NCI-H2107 (cell line): ENCODE results near the gene NUMBL.
"Not testable (repeated sequence)": the region's sequence is repeated elsewhere in the genome, so short reads cannot be mapped to it uniquely, and the experiment has no call there.

Experiments used
- DNase-seq: peaks from one replicate; lab custom pipeline; 2025; lab: John Stamatoyannopoulos, UW

Gene NUMBL

DNA sequence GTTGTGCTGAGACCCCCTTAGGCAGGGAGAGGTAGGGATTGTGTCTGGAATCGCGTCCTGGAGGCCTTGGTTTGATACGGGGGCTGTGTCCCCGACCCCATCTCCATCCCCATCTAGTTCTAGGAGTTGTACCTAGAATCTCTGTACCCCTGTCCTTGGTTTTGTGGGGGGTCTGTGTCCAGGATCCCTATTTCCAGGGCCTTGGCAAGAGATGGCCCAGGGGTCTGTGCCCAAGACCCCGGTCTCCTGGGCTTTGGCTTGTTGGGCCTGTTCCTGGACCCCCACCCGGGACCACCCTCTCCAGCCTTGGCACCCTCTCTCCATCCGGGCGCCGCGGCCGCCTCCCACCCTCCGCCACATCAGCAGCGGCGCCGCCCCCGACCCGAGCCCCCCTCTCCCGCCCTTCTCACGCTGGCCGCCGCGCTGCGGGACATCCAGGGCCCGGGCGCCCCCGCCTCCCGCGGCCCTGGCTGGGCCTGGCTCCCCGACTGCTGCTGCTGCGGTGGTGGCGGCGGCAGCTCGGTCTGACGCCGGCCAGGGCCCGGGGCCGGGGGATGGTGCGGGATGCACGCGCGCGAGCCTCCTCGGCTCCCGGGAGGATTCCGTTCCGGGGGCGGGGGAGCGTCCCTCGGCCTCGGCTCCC, at the start of gene NUMBL:
NUMBL (minus strand) TSS at position 602 of the 643 bp plus-strand sequence; CDS start at position 434, 168 bp downstream.
- DNase-seq, result no peak

DNA sequence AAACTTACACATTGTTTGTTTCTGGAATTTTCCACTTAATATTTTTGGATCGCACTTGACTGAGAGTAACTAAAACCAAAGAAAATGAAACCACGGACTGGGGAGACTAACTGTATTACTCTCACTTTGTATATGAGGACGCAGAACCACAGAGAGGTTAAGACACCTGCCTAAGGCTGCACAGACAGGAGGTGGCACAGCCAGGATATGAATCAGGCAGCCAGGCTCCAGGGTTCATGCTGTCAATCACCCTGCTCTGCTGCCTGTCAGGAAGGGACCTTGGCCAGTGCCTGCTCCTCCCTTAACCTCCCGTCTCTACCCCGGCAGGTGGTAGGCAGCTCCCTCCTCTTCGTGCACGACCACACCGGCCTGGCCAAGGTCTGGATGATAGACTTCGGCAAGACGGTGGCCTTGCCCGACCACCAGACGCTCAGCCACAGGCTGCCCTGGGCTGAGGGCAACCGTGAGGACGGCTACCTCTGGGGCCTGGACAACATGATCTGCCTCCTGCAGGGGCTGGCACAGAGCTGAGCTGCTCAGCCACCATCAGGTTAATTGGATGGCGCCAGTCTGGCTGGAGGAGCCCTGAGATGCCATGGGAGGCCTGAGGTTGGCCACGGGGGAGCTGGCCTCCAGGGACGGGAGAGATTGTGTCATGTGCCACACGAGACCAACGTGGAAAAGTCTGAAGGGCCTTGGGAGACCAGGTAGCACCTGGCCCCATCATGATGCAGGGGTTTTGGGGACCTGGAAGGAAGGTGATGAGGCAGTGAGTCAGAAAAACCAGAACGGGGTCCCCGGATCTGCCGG, 48.8 kb upstream of the NUMBL start:
- no peak for DNase-seq

DNA sequence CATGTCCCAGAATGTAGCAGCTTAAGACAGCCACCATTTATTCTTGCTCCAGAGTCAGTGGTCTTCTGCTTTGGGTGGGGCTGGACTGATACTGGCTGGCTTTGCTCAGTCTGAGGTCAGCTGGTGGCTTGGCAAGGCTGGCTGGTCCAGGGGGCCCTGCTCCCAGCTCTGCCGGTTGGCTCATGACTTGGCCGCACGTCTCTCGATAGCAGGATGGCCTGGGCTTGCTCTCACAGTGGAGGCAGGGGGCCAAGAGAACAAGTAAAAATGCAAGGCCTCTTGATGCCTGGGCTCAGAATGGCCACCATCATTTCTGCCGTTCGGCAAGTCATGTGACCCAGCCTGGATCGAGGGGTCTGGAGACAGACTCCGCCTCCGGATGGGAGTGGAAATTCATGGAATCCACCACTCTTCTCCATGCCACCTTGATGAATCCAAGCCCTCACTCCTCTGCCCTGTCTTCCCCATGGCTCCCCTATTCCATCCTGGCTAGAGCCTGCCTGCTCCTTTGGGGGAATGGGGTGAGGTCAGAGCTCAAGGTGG, 46.7 kb upstream of the NUMBL start:
- no peak for DNase-seq

DNA sequence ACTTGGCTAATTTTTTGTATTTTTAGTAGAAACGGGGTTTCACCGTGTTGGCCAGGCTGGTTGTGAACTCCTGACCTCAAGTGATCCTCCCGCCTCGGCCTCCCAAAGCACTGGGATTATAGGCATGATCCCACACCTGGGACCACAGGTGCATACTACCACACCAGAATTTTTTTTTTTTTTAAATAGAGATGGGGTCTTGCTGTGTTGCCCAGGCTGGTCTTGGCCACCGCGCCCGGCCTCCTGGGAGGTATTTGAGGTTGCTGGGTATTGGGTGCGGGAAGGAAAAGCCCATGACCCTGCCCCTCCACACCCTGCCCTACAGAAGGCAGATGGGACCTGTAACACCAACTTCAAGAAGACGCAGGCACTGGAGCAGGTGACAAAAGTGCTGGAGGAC, 46.2 kb upstream of the NUMBL start:
- DNase-seq, result no peak

DNA sequence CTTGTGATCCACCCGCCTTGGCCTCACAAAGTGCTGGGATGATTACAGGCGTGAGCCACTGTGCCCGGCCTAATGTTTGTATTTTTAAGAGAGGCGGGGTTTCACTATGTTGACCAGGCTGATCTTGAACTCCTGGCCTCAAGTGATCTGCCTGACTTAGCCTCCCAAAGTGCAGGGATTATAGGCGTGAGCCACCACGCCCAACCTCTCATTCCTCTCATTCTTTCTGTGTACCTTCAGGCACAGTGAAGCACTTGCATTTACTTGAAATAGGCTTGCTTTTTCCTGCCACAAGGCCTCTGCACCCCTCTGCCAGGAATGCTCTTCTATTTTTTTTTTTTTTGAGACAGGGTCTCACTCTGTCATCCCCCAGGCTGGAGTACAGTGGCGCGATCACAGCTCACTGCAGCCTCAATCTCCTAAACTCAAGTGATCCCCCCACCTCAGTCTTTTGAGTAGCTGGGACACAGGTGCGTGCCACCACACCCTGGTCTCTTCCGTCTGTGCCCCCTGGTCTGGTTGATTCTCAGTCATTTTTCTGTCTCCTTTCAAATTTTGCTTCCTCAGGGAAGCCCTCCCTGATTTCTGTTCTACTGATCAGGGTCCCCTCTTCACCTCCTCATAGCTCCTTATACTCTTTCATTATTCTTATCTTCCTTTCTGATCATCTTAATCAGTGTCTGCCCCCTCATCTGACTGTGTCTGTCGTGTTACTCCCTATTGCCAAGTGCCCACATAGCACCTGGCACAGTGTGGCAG, 44.7 kb upstream of the NUMBL start:
- no peak for DNase-seq

DNA sequence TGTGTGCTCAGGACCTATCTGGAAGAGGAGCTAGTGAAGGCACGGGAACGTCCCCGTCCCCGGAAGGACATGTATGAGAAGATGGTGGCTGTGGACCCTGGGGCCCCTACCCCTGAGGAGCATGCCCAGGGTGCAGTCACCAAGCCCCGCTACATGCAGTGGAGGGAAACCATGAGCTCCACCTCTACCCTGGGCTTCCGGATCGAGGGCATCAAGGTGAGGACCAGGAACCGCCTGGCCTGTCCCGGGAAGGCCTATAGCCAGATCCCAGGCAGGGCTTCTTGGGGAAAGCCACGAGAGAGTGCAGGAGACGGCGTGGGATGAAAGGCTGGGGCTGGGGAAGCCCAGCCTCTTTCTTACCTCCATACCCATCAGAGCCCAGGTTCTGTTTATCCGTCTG, 42.7 kb upstream of the NUMBL start:
- DNase-seq, result no peak

DNA sequence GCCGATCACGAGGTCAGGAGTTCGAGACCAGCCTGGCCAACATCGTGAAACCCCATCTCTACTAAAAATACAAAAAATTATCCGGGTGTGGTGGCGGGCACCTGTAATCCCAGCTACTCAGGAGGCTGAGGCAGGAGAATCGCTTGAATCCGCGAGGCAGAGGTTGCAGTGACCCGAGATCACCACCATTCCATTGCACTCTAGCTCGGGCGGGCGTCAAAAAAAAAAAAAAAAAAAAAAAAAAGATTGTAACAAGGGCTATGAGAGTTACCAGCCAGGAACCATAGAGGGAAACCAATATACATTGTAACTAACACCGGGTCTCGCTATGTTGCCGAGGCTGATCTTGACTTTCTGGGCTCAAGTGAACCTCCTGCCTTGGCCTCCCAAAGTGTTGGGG, 41.9 kb upstream of the NUMBL start:
- not testable (repeated sequence) for DNase-seq

DNA sequence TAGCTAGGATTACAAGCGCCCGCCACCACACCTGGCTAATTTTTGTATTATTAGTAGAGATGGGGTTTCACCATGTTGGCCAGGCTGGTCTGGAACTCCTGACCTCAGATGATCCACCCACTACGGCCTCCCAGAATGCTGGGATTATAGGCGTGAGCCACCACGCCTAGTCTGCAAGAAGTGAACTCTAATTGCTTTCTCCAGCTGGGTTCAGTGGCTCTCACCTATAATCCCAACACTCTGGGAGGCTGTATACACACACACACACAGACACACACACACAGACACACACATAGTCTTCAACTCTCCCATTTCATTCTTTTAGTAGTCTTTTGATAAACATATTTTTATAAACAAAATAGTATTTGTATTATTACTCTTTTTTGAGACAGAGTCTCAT, 39.6 kb upstream of the NUMBL start:
- DNase-seq, result not testable (repeated sequence)

DNA sequence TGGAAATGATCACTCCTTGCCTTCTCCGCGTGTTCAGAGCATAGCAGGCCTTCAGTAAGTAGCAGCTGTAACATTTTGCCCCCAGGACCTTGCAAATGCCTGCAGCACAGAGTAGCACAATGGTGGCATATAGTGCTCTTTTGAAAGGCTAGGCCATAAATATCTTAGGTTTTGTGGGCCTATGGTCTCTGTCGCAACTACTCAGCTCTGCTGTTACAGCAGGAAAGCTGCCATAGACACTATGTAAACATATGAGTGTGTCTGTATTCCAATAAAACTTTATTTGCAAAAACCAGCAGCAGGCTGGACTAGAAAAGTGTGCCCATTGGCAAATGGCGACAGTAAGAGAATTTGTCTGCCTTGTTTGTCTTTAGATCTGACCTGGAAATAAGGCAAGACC, 35.8 kb upstream of the NUMBL start:
- no peak for DNase-seq

DNA sequence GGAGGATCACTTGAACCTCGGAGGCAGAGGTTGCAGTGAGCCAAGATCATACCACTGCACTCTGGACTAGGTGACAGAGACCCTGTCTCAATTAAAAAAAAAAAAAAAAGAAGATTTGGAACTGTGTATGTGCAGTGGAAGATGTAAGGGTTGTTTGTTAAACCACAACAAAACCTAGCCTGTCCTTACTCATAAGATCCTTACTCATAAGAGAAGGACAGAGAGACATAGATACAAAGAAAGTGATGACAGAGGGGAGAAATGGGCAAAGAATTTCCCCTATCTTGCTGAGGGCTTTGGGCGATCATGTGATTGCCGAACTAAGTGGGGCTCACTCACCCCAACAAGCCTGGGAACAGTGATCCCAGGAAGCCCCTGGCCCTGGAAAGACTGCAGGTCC, 34.4 kb upstream of the NUMBL start:
- DNase-seq, result no peak

DNA sequence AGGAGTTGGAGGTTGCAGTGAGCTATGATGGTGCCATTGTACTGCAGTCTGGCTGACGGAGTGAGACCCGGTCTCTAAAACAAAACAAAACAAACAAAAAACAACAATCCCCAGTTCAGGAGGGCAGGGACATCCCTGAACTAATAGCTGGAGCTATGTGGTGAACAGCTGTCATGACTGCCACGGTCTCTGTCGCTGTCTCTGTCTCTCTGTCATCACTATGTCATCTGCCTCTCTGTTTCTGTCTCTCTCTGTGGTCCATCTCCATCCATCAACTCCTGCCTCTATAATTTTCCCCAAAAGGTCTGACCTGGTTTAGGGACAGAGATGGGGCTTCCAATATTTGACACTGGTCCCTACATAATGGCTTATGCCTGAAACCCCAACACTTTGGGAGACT, 33.9 kb upstream of the NUMBL start:
- DNase-seq, result no peak

DNA sequence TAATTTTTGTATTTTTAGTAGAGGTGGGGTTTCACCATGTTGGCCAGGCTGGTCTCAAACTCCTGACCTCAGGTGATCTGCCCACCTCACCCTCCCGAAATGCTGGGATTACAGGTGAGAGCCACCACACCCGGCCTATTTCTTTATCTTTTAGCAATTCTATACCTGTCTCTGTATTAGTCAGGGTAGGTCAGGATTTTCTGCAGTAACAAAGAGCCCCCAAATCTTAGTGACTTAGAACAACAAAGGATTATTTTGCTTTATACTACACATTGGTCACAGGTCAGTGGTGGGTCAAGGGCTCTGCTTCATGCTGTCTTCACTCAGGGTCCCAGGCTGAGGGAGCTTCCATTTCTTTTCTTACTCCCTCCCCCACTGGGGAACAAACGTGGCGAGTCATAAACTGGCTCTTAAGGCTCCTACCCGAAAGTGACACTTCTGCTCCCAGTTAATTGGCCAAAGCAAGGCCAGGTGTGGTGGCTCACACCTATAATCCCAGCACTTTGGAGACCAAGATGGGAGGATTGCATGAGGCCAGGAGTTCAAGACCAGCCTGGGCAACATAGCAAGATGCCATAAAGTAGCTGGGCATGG, 33.3 kb upstream of the NUMBL start:
- DNase-seq, result no peak

DNA sequence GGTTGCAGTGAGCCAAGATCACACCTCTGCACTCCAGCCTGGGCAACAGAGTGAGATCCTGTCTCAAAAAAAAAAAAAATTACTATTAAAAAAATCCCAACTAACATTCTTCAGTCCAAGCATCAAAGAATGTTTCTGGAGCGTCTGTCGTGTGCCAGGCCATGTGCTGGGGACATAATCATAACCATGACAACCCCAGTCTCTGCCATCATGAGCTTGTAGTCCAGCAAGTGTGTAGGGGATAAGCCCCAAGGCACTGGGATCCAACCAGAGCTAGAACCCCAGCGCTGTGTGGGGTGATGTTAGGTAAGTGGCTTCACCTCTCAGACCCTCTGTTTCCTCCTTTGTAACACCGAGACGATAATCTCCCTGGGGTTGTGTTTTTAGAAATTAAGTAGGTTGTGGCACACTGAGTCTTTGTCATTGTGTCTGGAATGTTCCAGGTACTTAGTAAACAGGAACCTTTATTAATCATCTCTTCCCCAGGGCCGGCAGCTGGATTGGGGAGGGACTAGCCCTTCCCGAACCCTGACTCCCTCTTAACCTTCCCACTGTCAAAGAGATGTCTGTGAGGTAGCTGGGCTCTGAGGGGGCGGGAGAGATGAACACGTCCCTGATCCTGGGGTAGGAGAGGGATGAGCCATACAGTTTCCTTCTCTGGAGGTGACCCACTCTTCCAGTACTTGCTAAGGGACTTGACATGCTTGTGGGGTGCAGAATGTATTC, 31.6 kb upstream of the NUMBL start:
- no peak for DNase-seq

DNA sequence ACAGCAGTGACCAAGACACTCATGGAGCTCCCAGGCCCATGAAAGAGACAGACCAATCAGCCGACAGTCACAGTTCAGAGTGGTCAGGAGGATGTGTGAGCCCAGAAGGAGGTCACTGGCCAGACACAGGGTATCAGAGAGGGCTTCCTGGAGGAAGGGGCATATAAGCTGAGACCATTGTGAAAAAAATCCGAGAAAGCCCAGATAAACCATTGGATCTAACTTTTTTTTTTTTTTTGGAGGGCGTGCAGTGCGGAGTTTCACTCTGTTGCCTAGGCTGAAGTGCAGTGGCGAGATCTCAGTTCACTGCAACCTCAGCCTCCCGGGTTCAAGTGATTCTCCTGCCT, 30.7 kb upstream of the NUMBL start:
- DNase-seq, result no peak

DNA sequence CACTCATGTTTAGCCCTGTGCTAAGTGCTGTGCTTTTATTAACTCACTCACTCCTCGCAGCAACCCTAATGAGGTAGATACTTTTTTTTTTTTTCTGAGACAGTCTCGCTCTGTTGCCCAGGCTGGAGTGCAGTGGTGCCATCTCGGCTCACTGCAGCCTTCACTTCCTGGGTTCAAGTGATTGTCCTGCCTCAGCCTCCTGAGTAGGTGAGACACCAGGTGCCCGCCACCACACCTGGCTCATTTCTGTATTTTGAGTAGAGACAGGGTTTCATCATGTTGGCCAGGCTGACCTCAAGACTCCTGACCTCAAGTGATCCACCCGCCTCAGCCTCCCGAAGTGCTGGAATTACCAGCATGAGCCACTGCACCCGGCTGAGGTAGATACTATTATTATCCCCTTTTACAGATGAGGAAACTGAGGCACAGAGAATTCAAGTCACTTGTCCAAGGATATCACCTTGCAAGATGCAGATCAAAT, 29.0 kb upstream of the NUMBL start:
- DNase-seq, result no peak

DNA sequence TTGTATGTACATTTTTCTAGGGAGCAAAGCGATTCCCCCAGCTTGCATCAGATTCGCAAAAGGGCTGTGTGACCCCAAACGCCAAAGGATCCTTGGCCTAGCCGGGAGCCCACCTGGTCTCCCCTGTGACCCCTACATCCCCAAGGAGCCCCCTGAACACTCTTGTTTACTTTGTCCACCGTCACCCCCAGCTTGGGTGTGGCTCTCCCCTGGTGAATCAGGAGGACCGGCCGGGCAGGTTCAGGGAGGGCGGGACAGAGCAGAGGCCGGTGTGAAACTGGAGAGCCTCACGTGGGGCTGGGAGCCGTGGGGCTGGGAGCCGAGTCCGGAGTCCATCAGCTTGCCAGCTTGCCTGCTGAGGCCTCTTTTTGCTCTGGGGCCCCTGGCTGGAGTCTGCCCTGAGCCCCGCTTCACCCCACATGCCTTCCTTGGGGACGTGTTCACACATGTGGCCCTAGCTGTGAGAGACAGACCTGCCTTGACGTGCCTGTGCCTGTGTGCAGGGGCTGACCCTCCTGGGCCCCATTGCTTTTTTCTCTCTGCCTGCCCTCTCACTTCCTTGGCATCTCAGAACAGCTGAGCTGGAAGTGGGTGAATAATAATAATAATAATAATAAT, 28.4 kb upstream of the NUMBL start:
- peak; percentile 9 for DNase-seq

DNA sequence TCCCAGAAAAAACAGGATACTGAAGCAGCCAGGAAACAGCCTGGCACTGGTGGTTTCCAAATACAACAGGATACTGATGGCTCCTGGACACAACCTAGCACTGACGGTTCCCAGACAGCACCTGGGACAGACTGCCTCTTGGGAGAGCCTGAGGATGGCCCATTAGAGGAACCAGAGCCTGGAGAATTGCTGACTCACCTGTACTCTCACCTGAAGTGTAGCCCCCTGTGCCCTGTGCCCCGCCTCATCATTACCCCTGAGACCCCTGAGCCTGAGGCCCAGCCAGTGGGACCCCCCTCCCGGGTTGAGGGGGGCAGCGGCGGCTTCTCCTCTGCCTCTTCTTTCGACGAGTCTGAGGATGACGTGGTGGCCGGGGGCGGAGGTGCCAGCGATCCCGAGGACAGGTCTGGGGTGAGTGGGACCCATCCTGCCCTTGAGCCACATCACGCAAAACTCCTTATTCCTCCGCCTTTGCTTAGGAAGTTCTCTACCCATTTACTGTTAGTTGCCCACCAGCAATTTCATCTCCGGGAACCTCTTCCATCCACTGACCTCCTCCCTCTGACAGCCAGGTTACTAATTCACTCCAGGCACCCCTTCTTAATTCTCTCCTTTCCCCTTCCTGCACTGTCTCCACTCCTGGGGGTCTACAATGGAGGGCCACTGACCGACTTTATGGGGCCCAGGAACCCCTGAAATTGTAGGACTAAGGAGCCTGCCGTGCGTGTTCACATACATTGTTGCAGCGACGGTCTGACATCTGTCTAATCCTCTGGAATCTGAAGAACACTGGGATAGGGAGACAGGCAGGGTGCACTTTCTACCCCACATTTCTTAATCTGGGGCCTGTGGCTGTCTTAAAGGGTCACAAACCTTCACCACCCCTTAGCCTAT, 27.7 kb upstream of the NUMBL start:
- DNase-seq, result no peak

DNA sequence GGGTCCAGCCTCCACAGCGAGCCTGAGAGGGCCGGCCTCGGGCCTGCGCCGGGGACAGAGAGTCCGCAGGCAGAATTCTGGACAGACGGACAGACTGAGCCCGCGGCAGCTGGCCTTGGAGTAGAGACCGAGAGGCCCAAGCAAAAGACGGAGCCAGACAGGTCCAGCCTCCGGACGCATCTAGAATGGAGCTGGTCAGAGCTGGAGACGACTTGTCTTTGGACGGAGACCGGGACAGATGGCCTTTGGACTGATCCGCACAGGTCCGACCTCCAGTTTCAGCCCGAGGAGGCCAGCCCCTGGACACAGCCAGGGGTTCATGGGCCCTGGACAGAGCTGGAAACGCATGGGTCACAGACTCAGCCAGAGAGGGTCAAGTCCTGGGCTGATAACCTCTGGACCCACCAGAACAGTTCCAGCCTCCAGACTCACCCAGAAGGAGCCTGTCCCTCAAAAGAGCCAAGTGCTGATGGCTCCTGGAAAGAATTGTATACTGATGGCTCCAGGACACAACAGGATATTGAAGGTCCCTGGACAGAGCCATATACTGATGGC, 27.0 kb upstream of the NUMBL start:
- no peak for DNase-seq

DNA sequence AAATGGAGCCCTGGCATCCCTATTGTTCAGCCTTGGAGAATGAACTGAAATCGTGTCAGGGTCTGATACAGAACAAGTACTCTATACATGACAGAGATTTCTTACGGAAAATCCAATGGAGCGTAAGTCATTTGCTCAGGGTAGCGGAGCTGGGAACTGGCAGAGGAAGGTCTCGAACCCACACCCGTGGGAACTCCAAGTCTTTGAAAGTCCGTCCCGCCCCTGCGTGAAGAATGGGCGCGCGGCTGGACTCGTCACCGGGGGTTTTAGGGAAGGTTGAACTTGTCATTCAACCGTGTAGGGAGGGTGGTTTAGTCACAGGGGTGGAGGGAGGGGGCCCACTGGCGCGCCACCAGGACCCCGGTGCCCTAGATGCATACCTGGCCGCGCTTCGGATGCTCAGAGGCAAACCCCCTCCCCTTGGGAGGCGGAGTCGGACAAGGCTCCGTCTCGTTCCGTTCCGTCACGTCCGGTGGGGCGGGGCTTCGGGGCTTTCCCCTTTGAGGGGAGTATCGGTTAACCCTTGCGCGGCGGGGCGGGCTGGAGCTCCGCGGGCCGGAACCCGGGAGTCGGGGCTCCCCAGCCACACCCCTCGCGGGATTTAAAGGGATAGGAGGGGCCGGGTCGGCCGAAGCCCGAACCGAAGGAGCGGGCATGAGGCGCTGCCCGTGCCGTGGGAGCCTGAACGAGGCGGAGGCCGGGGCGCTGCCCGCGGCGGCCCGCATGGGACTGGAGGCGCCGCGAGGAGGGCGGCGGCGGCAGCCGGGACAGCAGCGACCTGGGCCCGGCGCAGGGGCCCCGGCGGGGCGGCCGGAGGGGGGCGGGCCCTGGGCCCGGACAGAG, 26.3 kb upstream of the NUMBL start, which contains the start of the genes COQ8B and ITPKC:
COQ8B (minus strand) TSS at position 405 of the 843 bp plus-strand sequence. CDS start 2,254 bp downstream, outside the sequence.
ITPKC (plus strand) TSS at position 631 of the 843 bp plus-strand sequence; CDS start at position 655, 24 bp downstream.
- peak; percentile 87 for DNase-seq
